Mesodermal cell (in vitro differentiated cells): ENCODE data around the gene CPEB4.

Experiments used
- H3K27ac ChIP-seq: 2 replicates; pipeline ENCODE4 v1.7.0; 2013; ENCODE audit warnings: mild to moderate bottlenecking, low read depth, low read length, moderate library complexity; ENCODE audit not compliant: severe bottlenecking
- H3K36me3 ChIP-seq: 2 replicates; pipeline ENCODE4 v1.7.1; 2013; ENCODE audit warnings: mild to moderate bottlenecking, low read length, moderate library complexity; ENCODE audit not compliant: control insufficient read depth, insufficient read depth
- H3K4me1 ChIP-seq: one replicate; pipeline ENCODE4 v1.7.1; 2013; ENCODE audit warnings: mild to moderate bottlenecking, low read length; ENCODE audit not compliant: insufficient read depth, control insufficient read depth, poor library complexity, severe bottlenecking
- H3K4me3 ChIP-seq: 2 replicates; pipeline ENCODE4 v1.7.0; 2013; ENCODE audit warnings: low read length, control low read depth, mild to moderate bottlenecking; ENCODE audit not compliant: insufficient read depth, poor library complexity, severe bottlenecking; ENCODE audit errors: extremely low read depth
- H3K9me3 ChIP-seq: 2 replicates; pipeline ENCODE4 v1.7.1; 2013; ENCODE audit warnings: mild to moderate bottlenecking, low read length, moderate library complexity; ENCODE audit not compliant: control insufficient read depth
- WGBS, 2 experiments: methylation state at CpG; one replicate each; pipeline ENCODE4 v1.1.5; 2013; ENCODE audit warnings: missing lambda C conversion rate in 2 of 2; ENCODE audit not compliant: insufficient coverage in 2 of 2; 5-methylcytosine and 5-hydroxymethylcytosine counted together

CPEB4 gene

DNA sequence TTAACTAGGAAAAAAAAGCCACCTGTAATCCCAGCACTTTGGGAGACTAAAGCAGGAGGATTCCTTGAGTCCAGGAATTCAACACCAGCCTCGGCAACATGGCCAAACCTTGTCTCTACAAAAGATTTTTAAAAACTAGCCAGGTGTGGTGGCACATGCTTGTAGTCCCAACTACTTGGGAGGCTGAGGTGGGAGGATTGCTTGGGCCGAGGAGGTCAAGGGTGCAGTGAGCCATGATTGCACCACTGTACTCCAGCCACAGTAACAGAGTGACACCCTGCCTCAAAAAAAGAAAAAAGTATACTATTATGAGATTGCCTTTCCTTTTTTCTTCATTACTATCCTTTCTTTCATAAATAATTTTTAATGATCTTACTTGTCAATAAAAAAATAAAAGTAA, 45.8 kb downstream of the CPEB4 start:
- Histone ChIP-seq H3K36me3 (peaks cover 10% of the 10 kb centered on the region), H3K27ac (no peak overlapping the region), H3K4me3 (no peak overlapping the region), H3K9me3 (no peaks in the 10 kb centered on the region), H3K4me1 (no peaks in the 10 kb centered on the region)
- WGBS, 2 experiments = 100% methylated on average over 1 of the region's 2 CpGs; no CpG with 5 or more reads in 1 of the 2 experiments

DNA sequence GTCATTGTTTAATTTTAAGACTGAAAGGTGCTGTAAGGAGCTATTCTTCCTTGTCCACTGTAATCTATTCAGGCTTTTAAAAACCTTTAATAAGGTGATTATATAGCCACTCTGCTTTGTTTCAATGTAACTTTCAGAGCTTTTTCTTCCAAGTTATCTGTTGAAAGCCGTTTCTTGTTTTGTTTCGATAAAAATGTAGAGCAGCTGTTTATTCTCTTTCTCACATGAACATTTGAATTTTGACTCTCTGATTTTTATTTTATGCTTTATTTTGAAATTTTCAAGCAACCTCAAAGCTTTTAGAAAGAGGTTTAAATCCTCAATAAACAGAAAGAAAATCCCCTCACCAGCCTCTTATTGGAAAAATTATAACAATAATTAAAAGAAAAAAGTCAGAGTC, 47.2 kb downstream of the CPEB4 start:
- no peaks in the 10 kb centered on the region for H3K4me1 ChIP-seq
- peaks cover 10% of the 10 kb centered on the region for H3K36me3 ChIP-seq
- H3K4me3 ChIP-seq = no peak overlapping the region
- H3K27ac ChIP-seq = no peak overlapping the region
- H3K9me3 ChIP-seq = no peaks in the 10 kb centered on the region
- no CpG with 5 or more reads among the region's 2 CpGs for WGBS, 2 experiments

DNA sequence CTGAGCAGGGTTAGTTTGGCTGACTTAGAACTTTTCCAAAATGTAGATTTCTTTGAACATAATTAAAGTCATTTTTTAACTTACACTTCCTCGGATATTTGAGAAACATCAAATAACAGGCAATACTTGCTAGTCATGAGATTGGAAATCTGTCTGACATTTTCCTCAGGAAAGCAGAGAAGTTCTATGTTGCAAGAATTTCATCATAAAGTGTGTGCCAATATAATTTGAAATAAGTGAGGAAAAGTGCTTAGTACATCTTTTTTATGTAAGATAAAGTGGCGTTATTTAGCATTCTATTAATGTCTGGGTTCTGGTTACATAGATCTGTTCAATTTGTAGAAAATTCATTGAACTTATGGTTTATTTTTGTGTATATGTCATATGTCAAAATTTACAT, 52.1 kb downstream of the CPEB4 start:
- WGBS, 2 experiments = 100% methylated on average over 1 of the region's 2 CpGs; no CpG with 5 or more reads in 1 of the 2 experiments

DNA sequence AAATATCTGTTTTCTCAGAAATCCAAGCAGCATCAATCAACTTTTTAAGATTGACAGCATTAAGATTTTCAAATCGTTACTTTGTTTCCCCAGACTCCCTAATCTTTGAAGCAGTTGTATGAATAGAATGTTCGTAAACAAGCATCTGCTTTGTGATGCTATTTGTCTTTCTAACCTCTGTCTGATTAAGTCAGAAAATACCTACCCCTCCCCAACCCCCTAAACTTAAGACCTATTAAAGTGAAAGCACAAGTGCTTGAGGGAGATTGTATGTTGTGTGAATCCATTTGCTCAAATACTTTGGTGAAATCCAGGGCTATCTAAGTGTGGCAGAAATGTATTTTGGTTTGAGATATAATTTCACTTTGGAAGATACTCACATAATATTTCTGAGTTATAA, 53.0 kb downstream of the CPEB4 start:
- peaks cover 9% of the 10 kb centered on the region for H3K4me1 ChIP-seq
- H3K36me3 ChIP-seq = peaks cover 19% of the 10 kb centered on the region
- H3K9me3 ChIP-seq = no peaks in the 10 kb centered on the region
- no CpG with 5 or more reads among the region's 2 CpGs for WGBS, 2 experiments
- no peak overlapping the region for H3K27ac ChIP-seq
- no peak overlapping the region for H3K4me3 ChIP-seq

More for the DNA sequence above, 52.1 kb downstream of the CPEB4 start:
- Histone ChIP-seq H3K27ac (no peak overlapping the region), H3K9me3 (no peaks in the 10 kb centered on the region), H3K36me3 (peaks cover 11% of the 10 kb centered on the region), H3K4me1 (peaks cover 9% of the 10 kb centered on the region), H3K4me3 (no peak overlapping the region)

DNA sequence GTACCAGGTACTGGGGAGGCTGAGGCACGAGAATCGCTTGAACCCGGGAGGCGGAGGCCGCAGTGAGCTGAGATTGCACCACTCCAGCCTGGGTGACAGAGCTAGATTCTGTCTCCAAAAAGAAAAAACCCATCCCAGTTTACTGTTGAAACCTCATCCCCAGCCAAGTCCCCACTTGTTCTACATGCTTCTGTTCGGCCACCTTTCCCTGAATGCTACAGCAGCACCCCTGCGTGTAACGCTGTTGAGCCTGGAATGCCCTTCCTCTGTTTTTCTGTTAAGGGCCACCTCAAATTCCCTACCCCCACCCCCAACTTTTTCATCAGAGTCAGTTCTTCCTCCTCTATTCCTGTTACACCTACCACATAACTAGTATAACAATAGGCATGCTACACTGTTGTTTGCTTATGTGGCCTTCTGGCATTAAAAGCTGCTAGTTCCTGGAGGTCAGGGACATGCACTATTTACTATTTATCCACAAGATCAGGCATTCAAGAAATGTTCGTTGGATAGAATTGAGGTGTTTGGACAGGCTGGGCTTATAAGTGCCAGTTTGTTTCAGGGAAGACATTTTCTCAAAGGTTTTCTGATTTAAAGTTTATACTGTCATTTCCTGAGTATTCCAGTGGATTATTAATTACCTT, 53.7 kb downstream of the CPEB4 start:
- WGBS, 2 experiments = 81 to 85% methylated on average over 8 to 9 of the region's 9 CpGs
- peaks cover 9% of the 10 kb centered on the region for H3K4me1 ChIP-seq
- peaks cover 27% of the 10 kb centered on the region for H3K36me3 ChIP-seq
- H3K9me3 ChIP-seq = no peaks in the 10 kb centered on the region
- no peak overlapping the region for H3K27ac ChIP-seq
- H3K4me3 ChIP-seq = no peak overlapping the region

DNA sequence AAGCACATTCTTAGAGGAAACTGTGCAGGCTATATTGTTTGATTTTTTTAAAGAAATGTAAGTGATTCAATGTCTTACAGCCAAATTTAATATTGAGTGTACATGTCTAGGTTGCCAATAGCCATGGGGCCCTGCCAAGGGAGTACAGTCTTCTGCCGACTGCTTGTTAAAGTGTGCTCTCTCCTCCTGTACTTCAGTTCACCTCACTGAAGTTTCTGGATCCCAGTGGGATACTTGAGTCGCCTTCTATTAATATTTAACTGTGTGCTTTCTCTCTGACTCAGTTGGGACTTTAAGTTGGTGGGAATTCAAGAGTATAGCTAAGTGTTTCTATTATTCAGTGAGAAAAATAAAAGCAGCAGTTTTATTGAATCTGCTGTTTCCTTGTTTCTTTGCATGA, 56.4 kb downstream of the CPEB4 start:
- no peaks in the 10 kb centered on the region for H3K9me3 ChIP-seq
- H3K36me3 ChIP-seq = peaks cover 46% of the 10 kb centered on the region
- no peak overlapping the region for H3K27ac ChIP-seq
- H3K4me1 ChIP-seq = peaks cover 9% of the 10 kb centered on the region
- H3K4me3 ChIP-seq = no peak overlapping the region
- WGBS, 2 experiments = 100% methylated on average over 1 of the region's 2 CpGs

DNA sequence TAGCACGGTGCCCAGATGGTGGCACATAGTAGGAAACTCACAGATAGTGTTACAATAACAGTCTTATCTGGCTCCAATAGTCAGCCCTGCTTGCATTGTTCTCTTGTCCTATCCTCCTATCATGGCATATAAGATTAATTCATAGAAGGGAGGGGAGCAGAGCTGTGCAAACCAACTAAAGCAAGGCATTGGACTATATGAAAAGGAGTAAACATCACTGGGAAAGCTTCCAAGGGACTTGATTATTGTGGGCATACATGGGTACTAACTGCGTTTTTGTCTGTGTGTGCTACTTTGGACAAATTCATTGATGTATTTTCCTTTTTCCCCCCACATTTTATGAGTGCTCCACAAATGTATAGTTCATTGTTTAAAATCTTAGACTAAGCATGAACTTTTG, 57.0 kb downstream of the CPEB4 start:
- no peaks in the 10 kb centered on the region for H3K9me3 ChIP-seq
- WGBS, 2 experiments = 100% methylated on average over 1 of the region's 2 CpGs; no CpG with 5 or more reads in 1 of the 2 experiments
- H3K27ac ChIP-seq = no peak overlapping the region
- H3K36me3 ChIP-seq = peaks cover 51% of the 10 kb centered on the region
- peaks cover 9% of the 10 kb centered on the region for H3K4me1 ChIP-seq
- H3K4me3 ChIP-seq = no peak overlapping the region

DNA sequence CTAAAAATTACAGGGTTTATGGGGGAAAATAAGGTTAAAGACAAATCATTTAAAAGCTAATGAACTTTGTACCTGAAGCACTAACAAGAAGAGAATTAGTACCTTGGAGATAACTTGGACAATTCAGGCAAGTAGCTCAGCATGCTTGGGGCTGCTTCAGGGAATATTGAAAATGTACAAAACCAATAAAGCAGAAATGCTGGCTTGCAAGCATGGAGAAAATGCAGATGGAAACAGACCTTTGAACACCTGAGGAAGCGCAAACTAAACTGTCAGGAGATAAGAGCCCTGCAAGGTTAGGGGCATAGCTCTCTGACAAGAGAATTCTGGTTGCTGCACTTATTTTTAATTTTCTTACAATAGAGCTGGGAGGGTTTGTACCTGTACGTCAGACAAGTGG, 58.2 kb downstream of the CPEB4 start:
- peaks cover 63% of the 10 kb centered on the region for H3K36me3 ChIP-seq
- WGBS, 2 experiments = 100% methylated on average over 1 of the region's 2 CpGs
- H3K4me3 ChIP-seq = no peak overlapping the region
- H3K9me3 ChIP-seq = no peaks in the 10 kb centered on the region
- peaks cover 9% of the 10 kb centered on the region for H3K4me1 ChIP-seq
- H3K27ac ChIP-seq = no peak overlapping the region

DNA sequence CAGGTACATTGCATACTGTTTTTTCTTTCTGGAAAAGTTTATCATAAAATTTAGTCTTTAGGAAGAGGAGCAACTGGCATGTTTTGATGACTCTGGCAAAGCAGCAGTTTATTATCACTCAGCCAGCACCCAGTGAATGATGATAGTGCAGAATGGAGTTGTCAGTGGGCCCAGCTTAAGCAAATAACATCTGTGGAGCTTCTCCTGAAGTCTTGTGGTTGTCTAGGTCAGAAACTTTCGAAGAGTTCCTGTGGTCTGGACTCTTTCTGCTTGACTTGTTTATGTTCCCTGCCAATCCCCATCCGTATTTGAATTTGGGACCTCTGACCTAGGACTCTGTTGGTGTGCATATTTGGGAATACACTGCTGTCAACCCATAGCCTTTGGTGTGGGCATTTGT, 62.7 kb downstream of the CPEB4 start:
- WGBS, 2 experiments = 71% methylated on average over 2 of the region's 2 CpGs; no CpG with 5 or more reads in 1 of the 2 experiments
- H3K9me3 ChIP-seq = no peaks in the 10 kb centered on the region
- no peak overlapping the region for H3K4me3 ChIP-seq
- H3K4me1 ChIP-seq = peaks cover 6% of the 10 kb centered on the region
- peaks cover 81% of the 10 kb centered on the region for H3K36me3 ChIP-seq
- H3K27ac ChIP-seq = no peak overlapping the region

DNA sequence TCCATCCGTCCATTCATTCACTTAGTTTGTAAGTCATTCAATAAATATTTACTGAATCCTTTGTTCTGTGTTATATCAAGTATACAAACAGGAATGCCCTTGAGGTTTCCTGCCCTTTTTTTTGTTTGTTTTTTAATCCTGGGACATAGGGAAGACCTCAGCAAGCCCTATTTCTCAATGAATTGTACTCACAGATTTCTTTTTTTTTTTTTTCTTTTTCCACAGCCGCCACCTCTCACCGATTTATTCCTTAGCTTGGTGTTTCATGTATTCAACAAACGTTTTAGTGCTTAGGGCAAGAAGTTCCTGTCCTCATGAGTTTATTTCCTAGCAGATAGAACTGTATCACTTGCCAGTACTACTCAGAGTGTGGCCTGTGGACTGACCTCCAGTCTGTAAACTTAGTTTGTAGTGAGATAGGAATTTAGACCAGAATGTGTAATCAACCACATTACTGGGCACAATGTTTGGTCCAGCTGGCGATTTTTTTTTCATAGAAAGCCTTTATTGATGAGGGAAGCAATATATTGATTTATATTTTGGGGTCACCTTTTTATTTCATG, 65.5 kb downstream of the CPEB4 start:
- 87% methylated on average over 2 of the region's 5 CpGs; no CpG with 5 or more reads in 1 of the 2 experiments for WGBS, 2 experiments
- H3K36me3 ChIP-seq = peaks cover 68% of the 10 kb centered on the region
- no peak overlapping the region for H3K27ac ChIP-seq

More for the DNA sequence above, 65.5 kb downstream of the CPEB4 start:
- H3K4me1 ChIP-seq = peaks cover 6% of the 10 kb centered on the region
- no peak overlapping the region for H3K4me3 ChIP-seq
- no peaks in the 10 kb centered on the region for H3K9me3 ChIP-seq
